Middle frontal gyrus (tissue), 1 donor: ENCODE measurements around the gene OR2T1.
"Not testable (repeated sequence)": the region's sequence is repeated elsewhere in the genome, so short reads cannot be mapped to it uniquely, and the experiment has no call there.

Source experiments
- DNase-seq: peaks from one replicate; pipeline ENCODE4 v3.0.0-alpha.2; 2015; ENCODE audit warnings: low spot score; ENCODE audit errors: extremely low spot score

Gene OR2T1

GRCh38 chr1:248434913-248435312 lies 32.1 kb downstream of the OR2T1 start:
- not testable (repeated sequence) for DNase-seq

- not testable (repeated sequence) for DNase-seq
These were observed 33.5 kb downstream of the OR2T1 start for GRCh38 chr1:248436303-248436702.

- DNase-seq: not testable (repeated sequence)
These were observed 35.8 kb downstream of the OR2T1 start for GRCh38 chr1:248438668-248439067.

GRCh38 chr1:248439283-248439682 lies 36.4 kb downstream of the OR2T1 start:
- DNase-seq: not testable (repeated sequence)

GRCh38 chr1:248442500-248443277 lies 39.8 kb downstream of the OR2T1 start:
- DNase-seq: not testable (repeated sequence)

GRCh38 chr1:248444603-248445002 lies 41.8 kb downstream of the OR2T1 start:
- not testable (repeated sequence) for DNase-seq

- DNase-seq: not testable (repeated sequence)
These were observed 42.6 kb downstream of the OR2T1 start, which contains the start of gene OR2T2 for GRCh38 chr1:248445399-248445798. OR2T2 (plus strand) TSS chr1:248445637; CDS start chr1:248452798, 7,161 bp downstream.

GRCh38 chr1:248448409-248449074 lies 45.7 kb downstream of the OR2T1 start:
- not testable (repeated sequence) for DNase-seq

- not testable (repeated sequence) for DNase-seq
These were observed 47.1 kb downstream of the OR2T1 start for GRCh38 chr1:248449821-248450465.

GRCh38 chr1:248450466-248451145 lies 47.8 kb downstream of the OR2T1 start:
- DNase-seq: not testable (repeated sequence)

- DNase-seq: not testable (repeated sequence)
These were observed 50.8 kb downstream of the OR2T1 start for GRCh38 chr1:248453619-248454018.

GRCh38 chr1:248455045-248455444 lies 52.2 kb downstream of the OR2T1 start:
- DNase-seq: not testable (repeated sequence)

- not testable (repeated sequence) for DNase-seq
These were observed 53.8 kb downstream of the OR2T1 start for GRCh38 chr1:248456635-248457034.
